Small intestine (tissue), 7 donors: ENCODE data around the gene KCTD2. TPM values are rescaled to one million over a fixed set of nuclear protein-coding genes. Genes with fewer than 3 reads are reported as not detected.

Source experiments
- DNase-seq, 2 donors: peaks; one replicate each; pipeline versions ENCODE4 v3.0.0 to v3.0.0-alpha.2; 2013
- FAIRE-seq: peaks from 2 replicates; lab custom pipeline; 2012; peaks lifted over from hg19 to GRCh38; lab: Jason Lieb, UNC
- H3K27ac ChIP-seq, 3 donors: one replicate each; pipeline ENCODE4 v1.5.1; 2013; ENCODE audit warnings: low read length in 2 of 3, mild to moderate bottlenecking in 2 of 3, control low read depth in 1 of 3, inconsistent platforms in 1 of 3, low read depth in 1 of 3, moderate library complexity in 1 of 3
- H3K27me3 ChIP-seq, 3 donors: one replicate each; pipeline ENCODE4 v1.6.1; 2013; ENCODE audit warnings: low read length in 3 of 3, inconsistent platforms in 1 of 3; ENCODE audit not compliant: control insufficient read depth in 3 of 3, insufficient read depth in 3 of 3
- H3K36me3 ChIP-seq, 3 donors: one replicate each; pipeline ENCODE4 v1.6.1; 2013; ENCODE audit warnings: low read length in 3 of 3, inconsistent platforms in 1 of 3, low read depth in 1 of 3, mild to moderate bottlenecking in 1 of 3, moderate library complexity in 1 of 3; ENCODE audit not compliant: control insufficient read depth in 3 of 3, insufficient read depth in 2 of 3
- H3K4me1 ChIP-seq, 3 donors: one replicate each; pipeline ENCODE4 v1.6.1; 2013; ENCODE audit warnings: low read length in 2 of 3, inconsistent platforms in 1 of 3, low read depth in 1 of 3, mild to moderate bottlenecking in 1 of 3, moderate library complexity in 1 of 3; ENCODE audit not compliant: control insufficient read depth in 3 of 3, insufficient read depth in 2 of 3
- H3K4me3 ChIP-seq, 3 donors: one replicate each; pipeline ENCODE4 v1.5.1; 2013; ENCODE audit warnings: low read length in 3 of 3, control low read depth in 1 of 3, inconsistent platforms in 1 of 3, low read depth in 1 of 3, mild to moderate bottlenecking in 1 of 3, moderate library complexity in 1 of 3
- H3K9me3 ChIP-seq, 2 donors: one replicate each; pipeline ENCODE4 v1.6.1; 2013; ENCODE audit warnings: low read depth in 1 of 2, low read length in 1 of 2; ENCODE audit not compliant: control insufficient read depth in 2 of 2, insufficient read depth in 1 of 2
- WGBS, 3 donors: extraction: QIAGEN DNeasy Blood & Tissue Kit; methylation state at CpG; one replicate each; pipeline ENCODE4 v1.1.7; 2013; 5-methylcytosine and 5-hydroxymethylcytosine counted together
- polyA plus RNA-seq, 4 donors: library from polyadenylated mRNA; stranded (reverse) in 3 of 4; unstranded in 1 of 4; fragments of 200-250 nt in 3 of 4; fragments of 120-200 nt in 1 of 4; gene quantifications; one replicate each; pipeline versions ENCODE4 v1.2.1 to v1.2.3, GENCODE V29; 2013
- donor health status: healthy with polysubstance abuse.
- donor health status: control.
- donor health status: control.
- donor health status: Bipolar disorder and iron deficiency.
- donor health status: healthy.

The KCTD2 gene
- polyA plus RNA-seq, 4 donors: 12.3 to 18.0 (median 13.7) TPM

DNA sequence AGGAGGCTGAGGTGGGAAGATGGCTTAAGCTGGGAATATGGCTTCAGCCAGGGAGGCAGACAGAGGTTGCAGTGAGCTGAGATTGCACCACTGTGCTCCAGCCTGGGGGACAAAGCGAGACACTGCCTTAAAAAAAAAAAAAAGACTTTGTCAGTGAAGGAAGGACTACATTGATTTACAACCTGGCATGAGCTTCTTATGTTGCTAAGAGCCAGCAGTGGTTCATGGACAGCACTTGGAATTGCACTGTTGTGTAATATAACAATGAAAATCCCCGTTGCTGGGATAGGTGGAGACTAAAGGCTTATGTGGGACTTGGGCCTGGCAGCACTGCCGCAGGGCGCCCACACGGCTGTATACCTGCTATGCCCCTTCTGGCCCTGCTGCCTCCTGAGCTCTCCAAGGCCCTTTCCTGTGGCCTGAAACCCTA, 26.6 kb downstream of the KCTD2 start:
- H3K36me3 ChIP-seq: no peaks in the 10 kb centered on the region
- FAIRE-seq (no peak), DNase-seq (peak in 1 of 2 donors; percentile 80)
- peak overlapping the region in 1 of 3 donors; percentile 35 for H3K27ac ChIP-seq
- WGBS, 3 donors: 74 to 78% (median 78%) methylated on average over 5 of the region's 5 CpGs
- H3K27me3 ChIP-seq: no peaks in the 10 kb centered on the region
- H3K9me3 ChIP-seq: no peaks in the 10 kb centered on the region
- peaks cover 5 to 24% (median 7%) of the 10 kb centered on the region in 3 donors for H3K4me1 ChIP-seq
- H3K4me3 ChIP-seq: no peak overlapping the region

DNA sequence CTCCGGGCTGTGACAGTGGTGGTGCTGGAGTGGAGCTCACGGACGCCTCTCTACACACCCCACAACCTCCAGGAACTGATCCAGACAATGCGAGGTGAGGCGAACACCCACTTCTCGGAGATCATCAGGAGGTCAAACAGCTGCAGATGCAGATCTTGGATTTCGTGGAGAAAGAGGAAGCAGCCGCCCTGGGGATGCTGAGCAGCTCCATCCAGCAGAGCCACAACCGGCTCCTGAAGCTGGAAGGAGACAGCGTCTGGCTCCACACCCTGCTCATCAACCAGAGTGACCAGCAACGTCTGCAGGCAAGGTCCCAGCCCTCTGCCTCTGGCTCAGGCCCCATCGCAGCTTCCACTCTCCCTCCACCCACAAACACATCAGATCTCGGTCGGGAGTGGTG, 27.5 kb downstream of the KCTD2 start:
- H3K36me3 ChIP-seq: no peaks in the 10 kb centered on the region
- H3K4me3 ChIP-seq: no peak overlapping the region
- H3K27ac ChIP-seq: no peak overlapping the region
- H3K4me1 ChIP-seq: peaks cover 5 to 33% (median 7%) of the 10 kb centered on the region in 3 donors
- DNase-seq: no peak
- WGBS, 3 donors: 78 to 90% (median 88%) methylated on average over 14 of the region's 14 CpGs
- H3K27me3 ChIP-seq: no peaks in the 10 kb centered on the region
- FAIRE-seq: no peak
- H3K9me3 ChIP-seq: no peaks in the 10 kb centered on the region

DNA sequence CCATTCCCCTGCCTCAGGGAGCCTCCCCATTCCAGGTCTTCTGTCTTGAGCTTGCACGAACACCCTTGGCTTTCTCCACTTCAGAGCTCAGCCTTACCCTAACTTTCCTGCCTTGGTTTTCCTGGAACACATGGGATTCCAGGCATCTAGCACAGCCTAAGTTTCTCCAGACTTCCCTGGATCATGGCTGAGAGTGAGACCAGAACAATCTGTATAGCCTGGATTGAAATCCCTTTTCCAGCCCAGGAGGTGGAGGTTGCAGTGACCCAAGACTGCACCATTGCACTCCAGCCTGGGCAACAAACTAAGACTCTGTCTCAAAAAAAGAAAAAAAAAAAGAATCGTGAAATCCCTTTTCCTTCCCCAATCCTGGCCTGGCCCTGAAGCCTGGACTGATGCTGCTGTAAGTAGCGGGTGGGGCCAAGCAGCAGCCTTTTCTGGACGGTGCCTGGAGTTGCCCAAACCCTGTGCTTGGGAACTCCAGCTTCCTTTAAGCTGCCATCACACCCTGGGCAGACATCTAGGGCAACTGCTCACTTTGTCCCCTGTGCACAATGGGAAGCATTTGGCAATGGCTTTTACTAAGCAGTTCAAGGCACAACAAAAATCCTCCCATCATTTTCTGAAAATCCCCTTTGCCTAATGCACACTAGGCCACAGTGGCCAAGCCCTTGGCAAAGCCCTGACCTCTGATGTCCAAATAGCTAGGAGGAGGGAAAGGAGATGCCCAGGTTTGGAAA, 28.7 kb downstream of the KCTD2 start:
- no peak for FAIRE-seq
- H3K36me3 ChIP-seq: no peaks in the 10 kb centered on the region
- H3K4me3 ChIP-seq: no peak overlapping the region
- DNase-seq: no peak
- no peaks in the 10 kb centered on the region for H3K9me3 ChIP-seq
- no peaks in the 10 kb centered on the region for H3K27me3 ChIP-seq
- peaks cover 5 to 43% (median 7%) of the 10 kb centered on the region in 3 donors for H3K4me1 ChIP-seq
- WGBS, 3 donors: 57 to 64% (median 63%) methylated on average over 4 of the region's 4 CpGs
- no peak overlapping the region for H3K27ac ChIP-seq

DNA sequence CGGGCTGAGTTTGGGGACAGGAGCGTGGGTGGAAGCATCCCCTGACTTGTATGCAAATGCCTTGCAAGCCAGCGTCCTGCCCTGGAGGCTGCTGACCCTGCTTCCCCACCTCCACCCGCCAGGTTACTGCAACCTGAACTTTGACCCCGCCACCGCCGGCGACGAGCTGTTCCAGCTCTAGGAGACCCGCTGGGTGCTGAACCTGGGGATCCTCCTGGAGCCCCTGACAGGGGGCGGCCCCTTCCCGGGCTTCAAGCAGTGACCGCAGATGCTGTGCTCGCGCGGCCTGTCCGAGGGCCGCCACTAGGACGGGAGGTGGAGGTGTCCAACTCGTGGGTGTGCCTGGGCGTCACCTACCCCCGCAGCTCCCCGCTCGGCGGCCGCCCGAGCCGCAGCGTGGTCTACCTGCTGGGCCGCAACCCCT, 30.1 kb downstream of the KCTD2 start:
- peak overlapping the region; percentile 76 to 85 (median 76) for H3K27ac ChIP-seq
- peak overlapping the region in 2 of 3 donors; percentile 31 to 47 for H3K4me3 ChIP-seq
- no peaks in the 10 kb centered on the region for H3K27me3 ChIP-seq
- FAIRE-seq: no peak
- H3K4me1 ChIP-seq: peaks cover 5 to 44% (median 7%) of the 10 kb centered on the region in 3 donors
- H3K36me3 ChIP-seq: no peaks in the 10 kb centered on the region
- DNase-seq: peak; percentile 78 to 88
- 16 to 26% (median 23%) methylated on average over 28 to 30 of the region's 30 CpGs for WGBS, 3 donors
- H3K9me3 ChIP-seq: no peaks in the 10 kb centered on the region

GRCh38 chr17:75077496-75078283, 30.7 kb downstream of the KCTD2 start:
- Histone ChIP-seq H3K27ac (peak overlapping the region; percentile 76 to 85 (median 76)), H3K4me1 (peaks cover 5 to 44% (median 7%) of the 10 kb centered on the region in 3 donors), H3K36me3 (no peaks in the 10 kb centered on the region), H3K9me3 (no peaks in the 10 kb centered on the region), H3K4me3 (peak overlapping the region in 2 of 3 donors; percentile 31 to 47), H3K27me3 (no peaks in the 10 kb centered on the region)
- no peak for FAIRE-seq
- DNase-seq: peak; percentile 57 to 62
- 7 to 10% (median 8%) methylated on average over 37 to 53 of the region's 53 CpGs for WGBS, 3 donors

DNA sequence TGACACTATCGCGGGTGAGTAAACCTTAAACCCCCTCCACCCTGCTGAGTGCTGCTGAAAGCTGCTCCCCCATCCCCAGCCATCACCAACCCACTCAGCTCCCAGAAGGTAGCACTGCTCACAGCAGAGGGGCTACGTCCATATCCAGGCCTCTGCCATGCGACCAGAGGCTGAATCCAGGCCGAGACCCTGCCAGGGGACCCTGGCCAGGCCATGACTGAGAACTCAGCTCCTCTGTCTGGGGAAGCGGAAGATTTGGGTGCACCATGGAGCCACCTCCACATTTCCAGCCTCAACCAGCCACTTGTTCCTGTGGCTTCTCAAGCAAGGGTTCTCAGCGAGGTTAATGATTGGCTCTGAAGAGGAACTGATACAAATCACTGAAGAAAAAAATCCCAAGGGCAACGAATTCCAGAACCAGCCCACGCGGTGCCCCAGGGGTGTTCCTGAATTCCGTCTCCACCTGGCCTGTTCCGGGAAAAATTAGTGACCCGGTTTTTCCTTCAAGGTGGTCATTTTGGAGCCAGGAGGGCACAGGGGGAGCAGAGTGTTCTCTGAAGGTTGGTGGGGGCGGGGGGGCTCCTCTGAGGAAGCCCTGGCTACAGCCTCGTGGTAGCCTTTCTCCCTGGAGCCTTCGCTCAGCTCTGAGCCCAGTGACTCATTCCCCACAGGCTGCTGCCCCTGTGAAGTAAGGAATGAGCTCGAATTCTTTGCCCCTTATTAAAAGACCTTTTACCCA, 31.4 kb downstream of the KCTD2 start:
- DNase-seq (peak; percentile 37 to 64), FAIRE-seq (no peak)
- no peaks in the 10 kb centered on the region for H3K9me3 ChIP-seq
- H3K36me3 ChIP-seq: no peaks in the 10 kb centered on the region
- H3K4me1 ChIP-seq: peaks cover 5 to 44% (median 7%) of the 10 kb centered on the region in 3 donors
- H3K27me3 ChIP-seq: no peaks in the 10 kb centered on the region
- no peak overlapping the region for H3K4me3 ChIP-seq
- 35 to 58% (median 49%) methylated on average over 17 of the region's 17 CpGs for WGBS, 3 donors
- H3K27ac ChIP-seq: peak overlapping the region in 2 of 3 donors; percentile 76

DNA sequence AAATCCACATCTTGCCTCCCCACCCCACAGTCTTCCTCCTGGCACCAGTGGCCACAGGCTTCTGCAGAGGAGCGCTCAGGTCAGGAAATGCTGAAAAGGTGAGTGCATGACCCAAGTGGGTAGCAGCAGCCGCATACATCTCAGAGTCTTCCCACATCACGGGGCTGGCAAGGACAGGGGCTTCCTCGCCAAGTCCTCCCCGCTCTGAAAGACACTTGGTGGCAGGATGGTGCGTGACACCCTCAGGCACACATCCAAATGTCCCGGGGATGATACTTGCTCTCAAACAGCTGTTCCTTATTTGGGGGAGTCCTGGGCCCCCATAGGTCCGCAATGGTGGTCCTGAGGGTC, 32.0 kb downstream of the KCTD2 start:
- Histone ChIP-seq H3K27me3 (no peaks in the 10 kb centered on the region), H3K4me3 (no peak overlapping the region), H3K4me1 (peaks cover 5 to 44% (median 7%) of the 10 kb centered on the region in 3 donors), H3K36me3 (no peaks in the 10 kb centered on the region), H3K27ac (peak overlapping the region in 2 of 3 donors; percentile 76), H3K9me3 (no peaks in the 10 kb centered on the region)
- no peak for DNase-seq
- no peak for FAIRE-seq
- 71 to 81% (median 72%) methylated on average over 8 of the region's 8 CpGs for WGBS, 3 donors
